Measurements from ENCODE around the gene ZNF148.

Gene ZNF148

GRCh38 chr3:125203731-125204130 is 171.4 kb downstream of the ZNF148 start:
- Histone ChIP-seq H3K27me3 (ENCODE audit: insufficient read depth, poor library complexity, severe bottlenecking) (no peaks in the 10 kb centered on the region), H3K4me3 (replicated peaks; ENCODE audit: insufficient read depth, low read length) (no peak overlapping the region), H3K27ac (replicated peaks) (no peak overlapping the region)
- DNase-seq (ENCODE audit: low read depth in 1 of 2, low spot score in 1 of 2) = no peak
- TF ChIP-seq GABPA (IDR thresholded peaks at IDR 0.05; ENCODE audit: low read depth) = no peak
- no peak for TF ChIP-seq POLR2AphosphoS5 (IDR thresholded peaks at IDR 0.05; ENCODE audit: low read depth)
- TF ChIP-seq SPI1 (IDR thresholded peaks at IDR 0.05; ENCODE audit: borderline replicate concordance, low read depth) = no peak
- TF ChIP-seq, protein P1, sequence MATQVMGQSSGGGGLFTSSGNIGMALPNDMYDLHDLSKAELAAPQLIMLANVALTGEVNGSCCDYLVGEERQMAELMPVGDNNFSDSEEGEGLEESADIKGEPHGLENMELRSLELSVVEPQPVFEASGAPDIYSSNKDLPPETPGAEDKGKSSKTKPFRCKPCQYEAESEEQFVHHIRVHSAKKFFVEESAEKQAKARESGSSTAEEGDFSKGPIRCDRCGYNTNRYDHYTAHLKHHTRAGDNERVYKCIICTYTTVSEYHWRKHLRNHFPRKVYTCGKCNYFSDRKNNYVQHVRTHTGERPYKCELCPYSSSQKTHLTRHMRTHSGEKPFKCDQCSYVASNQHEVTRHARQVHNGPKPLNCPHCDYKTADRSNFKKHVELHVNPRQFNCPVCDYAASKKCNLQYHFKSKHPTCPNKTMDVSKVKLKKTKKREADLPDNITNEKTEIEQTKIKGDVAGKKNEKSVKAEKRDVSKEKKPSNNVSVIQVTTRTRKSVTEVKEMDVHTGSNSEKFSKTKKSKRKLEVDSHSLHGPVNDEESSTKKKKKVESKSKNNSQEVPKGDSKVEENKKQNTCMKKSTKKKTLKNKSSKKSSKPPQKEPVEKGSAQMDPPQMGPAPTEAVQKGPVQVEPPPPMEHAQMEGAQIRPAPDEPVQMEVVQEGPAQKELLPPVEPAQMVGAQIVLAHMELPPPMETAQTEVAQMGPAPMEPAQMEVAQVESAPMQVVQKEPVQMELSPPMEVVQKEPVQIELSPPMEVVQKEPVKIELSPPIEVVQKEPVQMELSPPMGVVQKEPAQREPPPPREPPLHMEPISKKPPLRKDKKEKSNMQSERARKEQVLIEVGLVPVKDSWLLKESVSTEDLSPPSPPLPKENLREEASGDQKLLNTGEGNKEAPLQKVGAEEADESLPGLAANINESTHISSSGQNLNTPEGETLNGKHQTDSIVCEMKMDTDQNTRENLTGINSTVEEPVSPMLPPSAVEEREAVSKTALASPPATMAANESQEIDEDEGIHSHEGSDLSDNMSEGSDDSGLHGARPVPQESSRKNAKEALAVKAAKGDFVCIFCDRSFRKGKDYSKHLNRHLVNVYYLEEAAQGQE (IDR thresholded peaks at IDR 0.05; ENCODE audit: insufficient replicate concordance, low read depth) = no peak
- no peak for TF ChIP-seq CTCF (IDR thresholded peaks at IDR 0.05; ENCODE audit: insufficient read depth, low read length)

- TF ChIP-seq GABPA (IDR thresholded peaks at IDR 0.05; ENCODE audit: low read depth) (no peak), CTCF (IDR thresholded peaks at IDR 0.05; ENCODE audit: insufficient read depth, low read length) (no peak), POLR2AphosphoS5 (IDR thresholded peaks at IDR 0.05; ENCODE audit: low read depth) (no peak), SPI1 (IDR thresholded peaks at IDR 0.05; ENCODE audit: borderline replicate concordance, low read depth) (no peak)
- TF ChIP-seq, protein P1 (IDR thresholded peaks at IDR 0.05; ENCODE audit: insufficient replicate concordance, low read depth) = no peak
- Histone ChIP-seq H3K27ac (replicated peaks) (no peak overlapping the region), H3K27me3 (ENCODE audit: insufficient read depth, poor library complexity, severe bottlenecking) (no peaks in the 10 kb centered on the region), H3K4me3 (replicated peaks; ENCODE audit: insufficient read depth, low read length) (no peak overlapping the region)
- DNase-seq (ENCODE audit: low read depth in 1 of 2, low spot score in 1 of 2) = peak in 1 of 2 experiments; percentile 29
Measured at GRCh38 chr3:125202197-125202596, 172.9 kb downstream of the ZNF148 start.

- TF ChIP-seq CTCF (IDR thresholded peaks at IDR 0.05; ENCODE audit: insufficient read depth, low read length) (no peak), SPI1 (IDR thresholded peaks at IDR 0.05; ENCODE audit: borderline replicate concordance, low read depth) (no peak), POLR2AphosphoS5 (IDR thresholded peaks at IDR 0.05; ENCODE audit: low read depth) (no peak), GABPA (IDR thresholded peaks at IDR 0.05; ENCODE audit: low read depth) (no peak)
- TF ChIP-seq, protein P1 (IDR thresholded peaks at IDR 0.05; ENCODE audit: insufficient replicate concordance, low read depth) = no peak
- no peaks in the 10 kb centered on the region for H3K27me3 ChIP-seq (ENCODE audit: insufficient read depth, poor library complexity, severe bottlenecking)
- DNase-seq (ENCODE audit: low read depth in 1 of 2, low spot score in 1 of 2) = no peak
- H3K27ac ChIP-seq (replicated peaks) = no peak overlapping the region
- no peak overlapping the region for H3K4me3 ChIP-seq (replicated peaks; ENCODE audit: insufficient read depth, low read length)
Measured at GRCh38 chr3:125200731-125201139, 174.4 kb downstream of the ZNF148 start.
